Measurements from ENCODE around the gene DDI2.

Gene DDI2

GRCh38 chr1:15705184-15705566 lies 87.9 kb downstream of the DDI2 start:
- DNase-seq: no peak

GRCh38 chr1:15706751-15707150 lies 89.5 kb downstream of the DDI2 start:
- no peak for DNase-seq

DNA sequence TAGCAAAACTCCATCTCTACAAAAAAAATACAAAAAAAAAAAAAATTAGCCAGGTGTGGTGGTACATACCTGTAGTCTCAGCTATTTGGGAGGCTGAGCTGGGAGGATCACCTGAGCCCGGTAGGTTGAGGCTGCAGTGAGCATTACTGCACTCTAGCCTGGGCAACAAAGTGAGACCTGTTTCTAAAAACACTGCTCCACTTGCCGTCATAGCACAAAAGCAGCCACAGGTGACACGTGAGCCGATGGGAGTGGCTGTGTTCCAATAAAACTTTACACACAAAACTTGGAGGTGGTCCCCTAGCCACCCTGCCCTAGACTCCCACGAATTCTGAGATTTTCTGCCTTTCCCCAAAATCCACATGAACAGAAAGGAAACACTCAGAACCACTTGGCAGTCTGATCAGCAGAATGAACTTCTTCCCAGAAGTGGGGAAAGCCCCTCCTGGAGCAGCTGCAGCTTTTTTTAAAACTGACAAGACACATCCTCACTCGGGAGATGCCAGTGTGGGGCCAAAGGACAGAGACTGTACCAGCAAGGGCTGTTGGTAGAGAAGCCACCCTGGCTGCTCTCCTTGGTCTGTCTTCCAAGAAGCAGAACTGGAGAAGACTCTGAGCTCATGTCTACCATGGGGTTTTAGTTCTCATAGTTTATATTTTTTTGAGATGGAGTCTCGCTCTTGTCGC lies 90.1 kb downstream of the DDI2 start:
- DNase-seq: no peak

GRCh38 chr1:15708486-15709137 lies 91.4 kb downstream of the DDI2 start:
- DNase-seq: no peak

- DNase-seq: no peak
These were observed 92.0 kb downstream of the DDI2 start for GRCh38 chr1:15709226-15709625.

DNA sequence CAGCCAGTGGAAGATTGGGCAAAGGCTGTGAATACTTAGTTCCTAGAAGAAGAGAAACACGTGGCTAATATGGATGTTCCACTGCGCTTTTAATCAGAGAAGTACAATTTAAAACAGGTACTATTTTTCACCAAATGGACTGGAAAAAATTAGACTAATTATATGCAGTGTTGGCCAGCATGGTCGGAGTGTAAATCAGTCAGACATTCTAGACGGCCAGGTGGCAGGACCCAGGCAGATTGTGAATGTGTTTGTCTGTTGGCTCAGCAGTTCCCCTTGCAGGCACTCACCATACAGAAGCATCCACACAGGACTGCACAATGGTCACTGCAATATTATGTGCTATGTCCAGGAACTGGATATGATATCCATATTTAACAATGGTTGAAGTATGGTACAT lies 94.9 kb downstream of the DDI2 start:
- DNase-seq: no peak

GRCh38 chr1:15714406-15715136 lies 97.3 kb downstream of the DDI2 start:
- DNase-seq: no peak

DNA sequence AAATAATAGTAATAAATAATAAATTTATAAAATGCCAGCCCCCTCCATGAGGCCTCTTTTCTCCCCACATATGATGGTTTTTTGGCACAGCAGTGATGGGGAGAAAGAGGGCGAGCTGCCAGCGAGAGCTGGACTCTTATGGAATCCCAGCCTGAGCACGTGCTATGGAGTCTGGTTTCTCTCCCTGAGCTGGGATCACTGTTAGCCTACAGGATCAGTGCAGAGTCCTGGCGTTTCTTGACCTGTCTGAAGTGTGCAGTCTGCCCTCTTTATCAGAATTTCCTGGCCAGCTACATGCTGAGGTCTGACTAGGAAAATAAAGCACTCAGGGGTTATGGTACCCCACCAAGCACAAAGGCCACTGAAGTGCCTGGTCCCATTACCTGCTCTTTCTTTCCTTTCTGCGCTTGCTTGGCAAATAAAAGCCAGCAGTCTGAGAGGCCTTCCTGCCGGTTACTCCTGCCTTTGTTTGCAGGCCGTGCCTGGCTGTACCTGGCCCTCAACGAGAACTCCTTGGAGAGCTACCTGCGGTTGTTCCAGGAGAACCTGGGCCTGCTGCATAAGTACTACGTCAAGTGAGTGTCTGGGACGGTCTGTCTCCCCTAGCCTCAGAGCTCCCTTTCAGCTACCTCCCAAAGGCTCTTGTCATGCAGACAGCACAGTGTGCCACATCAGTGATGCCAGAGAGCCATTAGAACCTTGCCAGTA lies 100.3 kb downstream of the DDI2 start:
- DNase-seq: no peak

GRCh38 chr1:15718199-15718601 lies 100.9 kb downstream of the DDI2 start:
- no peak for DNase-seq
